ENCODE data around the gene EPB41L2. TPM values are rescaled to one million over a fixed set of nuclear protein-coding genes. Genes with fewer than 3 reads are reported as not detected.

Gene EPB41L2
- total and polyA plus RNA-seq, 2 experiments from 2014 or later = 76.2 to 91.7 TPM

- TF ChIP-seq ETS1 (IDR thresholded peaks at IDR 0.05) (no peak), EZH2phosphoT487 (IDR thresholded peaks at IDR 0.05; ENCODE audit: unreplicated experiment) (no peak), NANOG (IDR thresholded peaks at IDR 0.05; ENCODE audit: borderline replicate concordance) (no peak), STAT1 (IDR thresholded peaks at IDR 0.05; ENCODE audit: unreplicated experiment) (no peak), ZNF114 (CRISPR knock-in tag; IDR thresholded peaks at IDR 0.05) (no peak), CTCF (conservative IDR thresholded peaks at IDR 0.05; ENCODE audit: low read depth in 2 of 2) (no peak), POLR2AphosphoS5 (IDR thresholded peaks at IDR 0.05; ENCODE audit: low read depth) (no peak)
- TF ChIP-seq, protein P1, sequence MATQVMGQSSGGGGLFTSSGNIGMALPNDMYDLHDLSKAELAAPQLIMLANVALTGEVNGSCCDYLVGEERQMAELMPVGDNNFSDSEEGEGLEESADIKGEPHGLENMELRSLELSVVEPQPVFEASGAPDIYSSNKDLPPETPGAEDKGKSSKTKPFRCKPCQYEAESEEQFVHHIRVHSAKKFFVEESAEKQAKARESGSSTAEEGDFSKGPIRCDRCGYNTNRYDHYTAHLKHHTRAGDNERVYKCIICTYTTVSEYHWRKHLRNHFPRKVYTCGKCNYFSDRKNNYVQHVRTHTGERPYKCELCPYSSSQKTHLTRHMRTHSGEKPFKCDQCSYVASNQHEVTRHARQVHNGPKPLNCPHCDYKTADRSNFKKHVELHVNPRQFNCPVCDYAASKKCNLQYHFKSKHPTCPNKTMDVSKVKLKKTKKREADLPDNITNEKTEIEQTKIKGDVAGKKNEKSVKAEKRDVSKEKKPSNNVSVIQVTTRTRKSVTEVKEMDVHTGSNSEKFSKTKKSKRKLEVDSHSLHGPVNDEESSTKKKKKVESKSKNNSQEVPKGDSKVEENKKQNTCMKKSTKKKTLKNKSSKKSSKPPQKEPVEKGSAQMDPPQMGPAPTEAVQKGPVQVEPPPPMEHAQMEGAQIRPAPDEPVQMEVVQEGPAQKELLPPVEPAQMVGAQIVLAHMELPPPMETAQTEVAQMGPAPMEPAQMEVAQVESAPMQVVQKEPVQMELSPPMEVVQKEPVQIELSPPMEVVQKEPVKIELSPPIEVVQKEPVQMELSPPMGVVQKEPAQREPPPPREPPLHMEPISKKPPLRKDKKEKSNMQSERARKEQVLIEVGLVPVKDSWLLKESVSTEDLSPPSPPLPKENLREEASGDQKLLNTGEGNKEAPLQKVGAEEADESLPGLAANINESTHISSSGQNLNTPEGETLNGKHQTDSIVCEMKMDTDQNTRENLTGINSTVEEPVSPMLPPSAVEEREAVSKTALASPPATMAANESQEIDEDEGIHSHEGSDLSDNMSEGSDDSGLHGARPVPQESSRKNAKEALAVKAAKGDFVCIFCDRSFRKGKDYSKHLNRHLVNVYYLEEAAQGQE (IDR thresholded peaks at IDR 0.05; ENCODE audit: unreplicated experiment) = no peak
Observed at GRCh38 chr6:131096786-131097185, 33.7 kb upstream of the EPB41L2 start (continued).

DNA sequence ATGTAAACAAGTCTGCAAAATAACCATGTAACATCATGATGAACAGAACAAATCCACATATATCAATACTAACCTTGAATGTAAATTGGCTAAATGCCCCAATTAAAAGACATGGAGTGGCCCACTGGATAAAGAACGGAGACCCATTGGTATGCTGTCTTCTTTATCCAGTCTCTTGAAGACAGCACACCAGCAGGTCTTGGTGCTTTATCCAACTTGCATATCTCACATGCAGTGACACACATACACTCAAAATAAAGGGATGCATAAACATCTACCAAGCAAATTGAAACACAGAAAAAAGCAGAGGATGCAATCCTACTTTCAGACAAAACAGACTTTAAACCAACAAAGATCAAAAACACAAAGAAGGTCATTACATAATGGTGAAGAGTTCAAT, 30.3 kb upstream of the EPB41L2 start:
- Histone ChIP-seq H3K27me3 (ENCODE audit: insufficient read depth) (no peaks in the 10 kb centered on the region), H3K36me3 (ENCODE audit: insufficient read depth) (no peaks in the 10 kb centered on the region), H3K79me2 (replicated peaks; ENCODE audit: insufficient read depth) (no peaks in the 10 kb centered on the region), H3F3A (replicated peaks; ENCODE audit: low read depth) (no peaks in the 10 kb centered on the region), H3K4me1 (ENCODE audit: insufficient read depth) (no peaks in the 10 kb centered on the region), H4K20me1 (replicated peaks; ENCODE audit: insufficient read depth) (no peaks in the 10 kb centered on the region), H3K27ac (ENCODE audit: low read depth) (no peak overlapping the region), H3K4me3 (no peak overlapping the region), H3K4me2 (no peak overlapping the region), H2AFZ (no peak overlapping the region), H3K9me2 (ENCODE audit: insufficient read depth) (no peaks in the 10 kb centered on the region)
- Mint-ChIP-seq H3K36me3 (ENCODE audit: low read depth) (no peaks in the 10 kb centered on the region; the same call in 2 of the 3 replicates), H3K9me3 (peaks cover 19% of the 10 kb centered on the region; the same call in 2 of the 3 replicates), H3K4me3 (no peak overlapping the region), H3K27ac (no peak overlapping the region), H3K4me1 (no peaks in the 10 kb centered on the region), H3K27me3 (ENCODE audit: insufficient read depth, low read depth, poor library complexity) (peaks cover 6% of the 10 kb centered on the region)
- ATAC-seq (no peak), DNase-seq (ENCODE audit: low spot score) (no peak)
- TF ChIP-seq ZNF331 (CRISPR knock-in tag; IDR thresholded peaks at IDR 0.05; ENCODE audit: low read depth) (no peak), ZNF462 (CRISPR knock-in tag; IDR thresholded peaks at IDR 0.05) (no peak), CREB1 (CRISPR knock-in tag; IDR thresholded peaks at IDR 0.05; ENCODE audit: low read depth) (no peak), NANOG (IDR thresholded peaks at IDR 0.05; ENCODE audit: borderline replicate concordance) (no peak), ETS1 (IDR thresholded peaks at IDR 0.05) (no peak), EZH2 (IDR thresholded peaks at IDR 0.05; ENCODE audit: low read depth, unreplicated experiment) (no peak), ZNF114 (CRISPR knock-in tag; IDR thresholded peaks at IDR 0.05) (no peak)

Data from GM23338 (cell line).